ENCODE data around the gene NELFCD.

Gene NELFCD

DNA sequence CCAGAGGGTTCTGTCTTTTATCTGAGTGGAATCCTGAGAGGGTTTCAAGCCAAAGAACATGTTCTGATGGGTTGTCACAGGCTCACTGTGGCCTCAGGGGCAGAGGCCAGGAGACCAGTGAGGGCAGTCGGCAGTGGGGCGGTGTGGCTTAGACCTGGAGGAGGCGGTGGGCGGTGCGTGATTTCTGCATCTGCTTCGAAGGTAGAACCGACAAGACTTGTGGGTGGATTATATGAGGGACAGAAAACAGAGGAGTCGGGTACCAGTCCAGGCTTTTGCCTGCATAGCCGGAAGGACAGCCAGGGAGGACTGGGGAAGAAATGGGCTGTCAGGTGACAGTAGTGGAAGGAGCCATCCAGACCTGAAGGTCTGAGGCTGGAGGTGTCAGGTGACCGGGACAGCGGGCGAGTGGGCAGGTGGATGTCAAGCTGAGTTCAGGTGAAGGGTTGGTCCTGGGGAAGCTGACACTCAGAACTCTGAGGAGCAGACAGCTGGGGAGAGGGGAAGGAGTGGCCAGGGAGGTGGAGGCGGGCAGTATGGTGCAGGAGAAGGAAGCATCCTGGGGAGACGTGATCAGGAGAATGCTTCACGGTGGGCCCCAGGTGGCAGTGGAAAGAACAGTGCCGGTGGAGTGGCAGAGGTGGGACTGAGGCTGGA is 22.9 kb downstream of the NELFCD start:
- Histone ChIP-seq H3K4me1 (ENCODE audit: control insufficient read depth, insufficient read depth, low read depth, low read length) (peaks cover 34% of the 10 kb centered on the region), H2BK12ac (ENCODE audit: low read length in 2 of 2) (no peak overlapping the region), H3K27ac (ENCODE audit: low read length, poor library complexity, severe bottlenecking) (no peak overlapping the region), H2AFZ (ENCODE audit: low read depth, low read length) (no peak overlapping the region), H2BK5ac (ENCODE audit: low read depth, low read length, poor library complexity, severe bottlenecking) (no peak overlapping the region), H3K9me3 (ENCODE audit: control insufficient read depth, low read length) (no peaks in the 10 kb centered on the region), H3K4ac (ENCODE audit: low read depth in 1 of 2, low read length in 2 of 2) (no peak overlapping the region), H3K23ac (ENCODE audit: low read length in 2 of 2) (no peak overlapping the region), H4K8ac (ENCODE audit: low read length) (no peak overlapping the region), H3K14ac (ENCODE audit: low read length in 2 of 2) (no peak overlapping the region), H2AK5ac (ENCODE audit: low read length, severe bottlenecking) (no peak overlapping the region), H3K18ac (ENCODE audit: low read depth in 1 of 2, low read length in 2 of 2) (no peak overlapping the region), H3K36me3 (ENCODE audit: control insufficient read depth in 1 of 2, insufficient read depth in 2 of 2, low read depth in 1 of 2, low read length in 2 of 2) (peaks cover 34 to 55% of the 10 kb centered on the region in 2 experiments), H4K91ac (ENCODE audit: low read length) (no peak overlapping the region), H3K79me1 (replicated peaks; ENCODE audit: low read length, poor library complexity, severe bottlenecking) (peaks cover 37% of the 10 kb centered on the region), H3K9ac (ENCODE audit: low read length) (no peak overlapping the region), H2BK15ac (ENCODE audit: low read depth, poor library complexity, severe bottlenecking) (peak overlapping the region; percentile 8), H3K27me3 (ENCODE audit: control insufficient read depth in 1 of 2, insufficient read depth in 1 of 2, low read length in 2 of 2) (no peaks in the 10 kb centered on the region), H2BK120ac (ENCODE audit: low read depth, low read length) (no peak overlapping the region), H3K4me2 (ENCODE audit: low read length, poor library complexity, severe bottlenecking) (no peak overlapping the region), H3K4me3 (ENCODE audit: insufficient read depth in 1 of 2, low read depth in 1 of 2, low read length in 2 of 2) (no peak overlapping the region)
- DNase-seq = no peak
- 95% methylated on average over 16 of the region's 16 CpGs for WGBS

DNA sequence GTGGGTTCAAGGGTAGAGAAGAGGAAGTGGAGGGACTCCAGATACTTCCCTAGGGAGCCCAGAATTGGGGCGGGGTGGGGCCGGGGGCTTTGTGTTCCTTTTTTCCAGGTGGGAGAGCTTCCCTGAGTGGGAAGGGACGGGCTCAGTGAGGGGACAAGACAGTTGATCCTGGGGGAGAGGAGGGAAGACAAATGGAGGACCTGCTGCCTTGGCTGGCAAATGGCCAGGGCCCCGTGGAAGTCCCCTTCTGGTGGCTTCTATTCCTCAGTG is 23.4 kb downstream of the NELFCD start:
- no peak overlapping the region for H3K18ac ChIP-seq (ENCODE audit: low read depth in 1 of 2, low read length in 2 of 2)
- H2AK5ac ChIP-seq (ENCODE audit: low read length, severe bottlenecking) = no peak overlapping the region
- H2AFZ ChIP-seq (ENCODE audit: low read depth, low read length) = no peak overlapping the region
- no peaks in the 10 kb centered on the region for H3K9me3 ChIP-seq (ENCODE audit: control insufficient read depth, low read length)
- H2BK12ac ChIP-seq (ENCODE audit: low read length in 2 of 2) = no peak overlapping the region
- no peak overlapping the region for H3K14ac ChIP-seq (ENCODE audit: low read length in 2 of 2)
- H3K4me3 ChIP-seq (ENCODE audit: insufficient read depth in 1 of 2, low read depth in 1 of 2, low read length in 2 of 2) = no peak overlapping the region
- H4K91ac ChIP-seq (ENCODE audit: low read length) = no peak overlapping the region
- no peak for DNase-seq
- H2BK15ac ChIP-seq (ENCODE audit: low read depth, poor library complexity, severe bottlenecking) = no peak overlapping the region
- H3K79me1 ChIP-seq (replicated peaks; ENCODE audit: low read length, poor library complexity, severe bottlenecking) = peaks cover 37% of the 10 kb centered on the region
- no peak overlapping the region for H3K27ac ChIP-seq (ENCODE audit: low read length, poor library complexity, severe bottlenecking)
- H2BK5ac ChIP-seq (ENCODE audit: low read depth, low read length, poor library complexity, severe bottlenecking) = no peak overlapping the region
- peaks cover 29 to 50% of the 10 kb centered on the region in 2 experiments for H3K36me3 ChIP-seq (ENCODE audit: control insufficient read depth in 1 of 2, insufficient read depth in 2 of 2, low read depth in 1 of 2, low read length in 2 of 2)
- H3K4ac ChIP-seq (ENCODE audit: low read depth in 1 of 2, low read length in 2 of 2) = no peak overlapping the region
- H3K23ac ChIP-seq (ENCODE audit: low read length in 2 of 2) = no peak overlapping the region
- H3K4me1 ChIP-seq (ENCODE audit: control insufficient read depth, insufficient read depth, low read depth, low read length) = peaks cover 34% of the 10 kb centered on the region
- no peaks in the 10 kb centered on the region for H3K27me3 ChIP-seq (ENCODE audit: control insufficient read depth in 1 of 2, insufficient read depth in 1 of 2, low read length in 2 of 2)
- H3K4me2 ChIP-seq (ENCODE audit: low read length, poor library complexity, severe bottlenecking) = no peak overlapping the region
- no peak overlapping the region for H4K8ac ChIP-seq (ENCODE audit: low read length)
- no peak overlapping the region for H2BK120ac ChIP-seq (ENCODE audit: low read depth, low read length)
- H3K9ac ChIP-seq (ENCODE audit: low read length) = no peak overlapping the region
- 92% methylated on average over 4 of the region's 4 CpGs for WGBS

DNA sequence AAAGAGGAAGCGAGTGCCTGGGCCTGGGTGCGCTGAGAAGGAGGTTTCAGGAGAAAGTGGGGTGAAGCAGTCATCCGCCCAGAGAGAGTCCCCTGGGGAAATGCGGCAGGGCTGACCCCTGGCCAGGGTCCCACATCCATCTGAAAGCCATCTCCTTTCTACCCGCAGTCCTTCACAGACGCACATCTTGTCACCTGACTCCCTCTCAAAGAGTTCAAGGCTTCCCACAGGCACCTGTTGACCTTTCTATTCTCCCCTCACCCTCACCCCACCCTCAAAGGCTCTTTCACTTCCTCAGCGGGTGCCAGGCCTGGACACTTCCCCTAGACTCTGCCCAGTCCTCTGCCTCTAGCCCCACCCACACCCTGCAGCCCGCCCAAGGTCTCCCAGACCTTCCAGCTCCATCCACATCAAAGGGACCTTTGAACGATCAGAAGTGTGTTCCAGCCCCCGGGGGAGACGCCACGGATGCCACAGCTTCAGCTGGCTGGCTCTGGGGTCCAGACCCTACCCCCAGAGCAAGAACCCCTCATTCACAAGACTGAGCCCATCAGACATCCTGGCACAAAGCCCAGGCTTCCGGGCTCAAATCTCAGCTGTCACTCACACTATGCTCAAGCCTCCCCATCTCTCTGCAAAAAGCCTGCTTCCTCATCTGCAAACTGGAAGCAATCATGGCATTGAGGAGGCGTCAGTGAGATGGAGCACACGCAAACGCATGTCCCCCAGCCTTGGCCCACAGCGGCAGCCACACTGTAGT is 23.9 kb downstream of the NELFCD start:
- WGBS = 93% methylated on average over 17 of the region's 17 CpGs
- Histone ChIP-seq H2BK12ac (ENCODE audit: low read length in 2 of 2) (no peak overlapping the region), H3K27me3 (ENCODE audit: control insufficient read depth in 1 of 2, insufficient read depth in 1 of 2, low read length in 2 of 2) (no peaks in the 10 kb centered on the region), H4K8ac (ENCODE audit: low read length) (no peak overlapping the region), H3K79me1 (replicated peaks; ENCODE audit: low read length, poor library complexity, severe bottlenecking) (peaks cover 37% of the 10 kb centered on the region), H3K27ac (ENCODE audit: low read length, poor library complexity, severe bottlenecking) (no peak overlapping the region), H2BK5ac (ENCODE audit: low read depth, low read length, poor library complexity, severe bottlenecking) (no peak overlapping the region), H3K14ac (ENCODE audit: low read length in 2 of 2) (no peak overlapping the region), H2AK5ac (ENCODE audit: low read length, severe bottlenecking) (no peak overlapping the region), H3K9me3 (ENCODE audit: control insufficient read depth, low read length) (no peaks in the 10 kb centered on the region), H3K36me3 (ENCODE audit: control insufficient read depth in 1 of 2, insufficient read depth in 2 of 2, low read depth in 1 of 2, low read length in 2 of 2) (peaks cover 27 to 48% of the 10 kb centered on the region in 2 experiments), H3K4me3 (ENCODE audit: insufficient read depth in 1 of 2, low read depth in 1 of 2, low read length in 2 of 2) (peak overlapping the region in 1 of 2 experiments; percentile 91), H2BK120ac (ENCODE audit: low read depth, low read length) (no peak overlapping the region), H3K18ac (ENCODE audit: low read depth in 1 of 2, low read length in 2 of 2) (no peak overlapping the region), H3K4me2 (ENCODE audit: low read length, poor library complexity, severe bottlenecking) (no peak overlapping the region), H2AFZ (ENCODE audit: low read depth, low read length) (no peak overlapping the region), H3K4ac (ENCODE audit: low read depth in 1 of 2, low read length in 2 of 2) (no peak overlapping the region), H4K91ac (ENCODE audit: low read length) (no peak overlapping the region), H3K23ac (ENCODE audit: low read length in 2 of 2) (no peak overlapping the region), H3K4me1 (ENCODE audit: control insufficient read depth, insufficient read depth, low read depth, low read length) (peaks cover 34% of the 10 kb centered on the region), H3K9ac (ENCODE audit: low read length) (no peak overlapping the region), H2BK15ac (ENCODE audit: low read depth, poor library complexity, severe bottlenecking) (no peak overlapping the region)
- no peak for DNase-seq

DNA sequence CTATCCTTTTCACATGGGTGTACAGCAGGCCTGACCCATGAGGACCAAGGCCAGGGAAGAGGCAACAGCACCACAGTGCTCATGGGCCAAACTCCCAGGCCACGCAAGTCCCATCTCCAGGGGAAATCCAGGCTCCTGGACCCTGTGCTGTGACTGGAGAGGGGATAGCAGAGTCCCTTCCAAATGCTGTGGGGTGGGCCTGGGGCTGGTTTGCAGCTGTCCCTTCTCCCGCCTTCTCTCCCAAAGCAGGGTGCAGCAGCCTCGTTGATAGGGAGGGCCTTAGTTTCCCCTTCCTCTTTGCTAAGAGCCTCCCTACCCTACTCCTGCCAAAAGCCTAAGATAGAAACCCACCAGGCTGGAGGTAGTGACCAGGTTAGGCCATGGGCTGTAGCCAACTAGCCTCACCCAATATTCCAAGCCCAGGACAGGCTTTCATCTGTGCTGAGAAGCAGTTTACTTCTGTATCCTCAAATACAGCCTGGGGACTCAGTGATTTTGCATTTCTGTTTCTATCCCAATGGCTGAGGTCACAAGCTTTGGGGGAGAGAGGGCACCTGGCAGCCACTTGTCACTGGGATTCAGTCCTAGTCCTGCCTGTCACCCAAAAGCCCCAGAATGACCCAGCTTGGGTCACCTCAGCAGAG is 24.6 kb downstream of the NELFCD start:
- H3K4me1 ChIP-seq (ENCODE audit: control insufficient read depth, insufficient read depth, low read depth, low read length) = peaks cover 39% of the 10 kb centered on the region
- no peak overlapping the region for H3K14ac ChIP-seq (ENCODE audit: low read length in 2 of 2)
- peaks cover 35% of the 10 kb centered on the region for H3K79me1 ChIP-seq (replicated peaks; ENCODE audit: low read length, poor library complexity, severe bottlenecking)
- H3K4me2 ChIP-seq (ENCODE audit: low read length, poor library complexity, severe bottlenecking) = peak overlapping the region; percentile 62
- peak overlapping the region in 1 of 2 experiments; percentile 91 for H3K4me3 ChIP-seq (ENCODE audit: insufficient read depth in 1 of 2, low read depth in 1 of 2, low read length in 2 of 2)
- H3K9ac ChIP-seq (ENCODE audit: low read length) = peak overlapping the region; percentile 93
- no peaks in the 10 kb centered on the region for H3K27me3 ChIP-seq (ENCODE audit: control insufficient read depth in 1 of 2, insufficient read depth in 1 of 2, low read length in 2 of 2)
- H2AFZ ChIP-seq (ENCODE audit: low read depth, low read length) = no peak overlapping the region
- no peak overlapping the region for H2BK120ac ChIP-seq (ENCODE audit: low read depth, low read length)
- peak overlapping the region; percentile 27 for H2AK5ac ChIP-seq (ENCODE audit: low read length, severe bottlenecking)
- no peak overlapping the region for H3K27ac ChIP-seq (ENCODE audit: low read length, poor library complexity, severe bottlenecking)
- no peak overlapping the region for H4K91ac ChIP-seq (ENCODE audit: low read length)
- H3K4ac ChIP-seq (ENCODE audit: low read depth in 1 of 2, low read length in 2 of 2) = no peak overlapping the region
- H2BK5ac ChIP-seq (ENCODE audit: low read depth, low read length, poor library complexity, severe bottlenecking) = no peak overlapping the region
- WGBS = 97% methylated on average over 3 of the region's 3 CpGs
- no peak overlapping the region for H2BK15ac ChIP-seq (ENCODE audit: low read depth, poor library complexity, severe bottlenecking)
- H3K18ac ChIP-seq (ENCODE audit: low read depth in 1 of 2, low read length in 2 of 2) = no peak overlapping the region
- H4K8ac ChIP-seq (ENCODE audit: low read length) = peak overlapping the region; percentile 7
- H3K36me3 ChIP-seq (ENCODE audit: control insufficient read depth in 1 of 2, insufficient read depth in 2 of 2, low read depth in 1 of 2, low read length in 2 of 2) = peaks cover 23 to 43% of the 10 kb centered on the region in 2 experiments
- no peak overlapping the region for H3K23ac ChIP-seq (ENCODE audit: low read length in 2 of 2)
- H3K9me3 ChIP-seq (ENCODE audit: control insufficient read depth, low read length) = no peaks in the 10 kb centered on the region
- DNase-seq = no peak
- no peak overlapping the region for H2BK12ac ChIP-seq (ENCODE audit: low read length in 2 of 2)

Data from mesenchymal stem cell (in vitro differentiated cells and primary cell).